ENCODE results near the gene ROBO3. TPM values are rescaled to one million over a fixed set of nuclear protein-coding genes. Genes with fewer than 3 reads are reported as not detected.

Gene ROBO3, protein sequence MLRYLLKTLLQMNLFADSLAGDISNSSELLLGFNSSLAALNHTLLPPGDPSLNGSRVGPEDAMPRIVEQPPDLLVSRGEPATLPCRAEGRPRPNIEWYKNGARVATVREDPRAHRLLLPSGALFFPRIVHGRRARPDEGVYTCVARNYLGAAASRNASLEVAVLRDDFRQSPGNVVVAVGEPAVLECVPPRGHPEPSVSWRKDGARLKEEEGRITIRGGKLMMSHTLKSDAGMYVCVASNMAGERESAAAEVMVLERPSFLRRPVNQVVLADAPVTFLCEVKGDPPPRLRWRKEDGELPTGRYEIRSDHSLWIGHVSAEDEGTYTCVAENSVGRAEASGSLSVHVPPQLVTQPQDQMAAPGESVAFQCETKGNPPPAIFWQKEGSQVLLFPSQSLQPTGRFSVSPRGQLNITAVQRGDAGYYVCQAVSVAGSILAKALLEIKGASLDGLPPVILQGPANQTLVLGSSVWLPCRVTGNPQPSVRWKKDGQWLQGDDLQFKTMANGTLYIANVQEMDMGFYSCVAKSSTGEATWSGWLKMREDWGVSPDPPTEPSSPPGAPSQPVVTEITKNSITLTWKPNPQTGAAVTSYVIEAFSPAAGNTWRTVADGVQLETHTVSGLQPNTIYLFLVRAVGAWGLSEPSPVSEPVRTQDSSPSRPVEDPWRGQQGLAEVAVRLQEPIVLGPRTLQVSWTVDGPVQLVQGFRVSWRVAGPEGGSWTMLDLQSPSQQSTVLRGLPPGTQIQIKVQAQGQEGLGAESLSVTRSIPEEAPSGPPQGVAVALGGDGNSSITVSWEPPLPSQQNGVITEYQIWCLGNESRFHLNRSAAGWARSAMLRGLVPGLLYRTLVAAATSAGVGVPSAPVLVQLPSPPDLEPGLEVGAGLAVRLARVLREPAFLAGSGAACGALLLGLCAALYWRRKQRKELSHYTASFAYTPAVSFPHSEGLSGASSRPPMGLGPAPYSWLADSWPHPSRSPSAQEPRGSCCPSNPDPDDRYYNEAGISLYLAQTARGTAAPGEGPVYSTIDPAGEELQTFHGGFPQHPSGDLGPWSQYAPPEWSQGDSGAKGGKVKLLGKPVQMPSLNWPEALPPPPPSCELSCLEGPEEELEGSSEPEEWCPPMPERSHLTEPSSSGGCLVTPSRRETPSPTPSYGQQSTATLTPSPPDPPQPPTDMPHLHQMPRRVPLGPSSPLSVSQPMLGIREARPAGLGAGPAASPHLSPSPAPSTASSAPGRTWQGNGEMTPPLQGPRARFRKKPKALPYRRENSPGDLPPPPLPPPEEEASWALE (N-terminal part only)
- polyA plus RNA-seq (2013), result 3.2 TPM in 2 replicates

- no peak within 1 kb of the TSS for H2BK12ac ChIP-seq (ENCODE audit: low read length)
- H2BK5ac ChIP-seq (ENCODE audit: low read depth, low read length, poor library complexity), result no peak within 1 kb of the TSS
- H3K79me2 ChIP-seq (ENCODE audit: control insufficient read depth, insufficient read depth, low read length, poor library complexity), result no peaks in the 10 kb centered on the region
- no peak within 1 kb of the TSS for H3K14ac ChIP-seq (ENCODE audit: low read length)
- H2AK5ac ChIP-seq (ENCODE audit: low read length), result no peak within 1 kb of the TSS
- WGBS (ENCODE audit: extremely low coverage, insufficient coverage, insufficient read length), result no CpG with 5 or more reads among the region's 53 CpGs
- H3K79me1 ChIP-seq (ENCODE audit: low read length), result no peaks in the 10 kb centered on the region
- H4K8ac ChIP-seq (ENCODE audit: low read depth, low read length), result no peak within 1 kb of the TSS
- no peak within 1 kb of the TSS for H3K27ac ChIP-seq (ENCODE audit: low read depth, low read length)
- H3K36me3 ChIP-seq (ENCODE audit: control insufficient read depth in 1 of 2, insufficient read depth in 2 of 2, low read length in 2 of 2), result no peaks in the 10 kb centered on the region
- no peak within 1 kb of the TSS for H2AFZ ChIP-seq (ENCODE audit: insufficient read depth, low read length, poor library complexity)
- H4K91ac ChIP-seq (ENCODE audit: low read depth, low read length), result no peak within 1 kb of the TSS
- no peak for DNase-seq
- H3K23ac ChIP-seq (ENCODE audit: low read length), result no peak within 1 kb of the TSS
- H3K9me3 ChIP-seq (ENCODE audit: insufficient read depth, low read depth, low read length), result peaks cover 15% of the 10 kb centered on the region
- H3K18ac ChIP-seq (ENCODE audit: low read length), result no peak within 1 kb of the TSS
- peaks cover 81% of the 10 kb centered on the region for H3K27me3 ChIP-seq (ENCODE audit: insufficient read depth, low read length)
- no peak within 1 kb of the TSS for H3K9ac ChIP-seq (ENCODE audit: low read length)
- H4K12ac ChIP-seq (ENCODE audit: low read depth, low read length), result no peak within 1 kb of the TSS
- H2BK120ac ChIP-seq (ENCODE audit: insufficient read depth, low read length, poor library complexity), result no peak within 1 kb of the TSS
- H3K4me2 ChIP-seq (ENCODE audit: low read length), result peak within 1 kb of the TSS; percentile 37
- peaks cover 0 to 2% of the 10 kb centered on the region in 2 experiments for H3K4me1 ChIP-seq (ENCODE audit: control insufficient read depth in 1 of 2, insufficient read depth in 2 of 2, low read length in 2 of 2)
- no peak within 1 kb of the TSS for H3K4ac ChIP-seq (ENCODE audit: low read depth, low read length)
- H3K4me3 ChIP-seq (ENCODE audit: low read depth, low read length), result no peak within 1 kb of the TSS
These were observed at the start of gene ROBO3 for GRCh38 chr11:124865181-124865901. TSS of gene ROBO3 (plus strand) at chr11:124865432. CDS start at chr11:124865578, 146 bp downstream.

DNA sequence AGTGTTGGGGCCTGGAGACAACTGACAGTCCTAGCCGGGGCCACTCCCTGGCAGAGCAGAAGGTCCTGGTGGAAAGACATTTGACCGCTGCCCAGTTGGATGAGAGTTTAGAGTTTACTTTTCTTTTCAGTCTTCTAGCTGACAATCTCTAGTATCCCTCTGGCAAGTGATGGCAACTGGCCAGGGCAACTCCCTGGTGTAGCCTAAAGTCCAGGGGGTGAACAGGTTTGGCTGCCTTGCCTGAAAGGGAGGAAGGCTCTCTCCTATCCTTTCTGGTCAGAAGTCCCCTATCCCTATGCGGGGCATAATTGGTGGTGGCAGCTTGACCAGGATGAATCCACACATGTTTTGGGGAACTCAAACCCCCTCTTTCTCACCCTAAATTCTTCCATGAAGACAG is 48.2 kb upstream of the ROBO3 start:
- no peak overlapping the region for H3K4ac ChIP-seq (ENCODE audit: low read depth, low read length)
- no peak overlapping the region for H3K23ac ChIP-seq (ENCODE audit: low read length)
- no peak for DNase-seq
- H2AK5ac ChIP-seq (ENCODE audit: low read length), result no peak overlapping the region
- no peak overlapping the region for H3K4me2 ChIP-seq (ENCODE audit: low read length)
- H3K9ac ChIP-seq (ENCODE audit: low read length), result no peak overlapping the region
- H3K36me3 ChIP-seq (ENCODE audit: control insufficient read depth in 1 of 2, insufficient read depth in 2 of 2, low read length in 2 of 2), result no peaks in the 10 kb centered on the region
- H4K91ac ChIP-seq (ENCODE audit: low read depth, low read length), result no peak overlapping the region
- H2BK5ac ChIP-seq (ENCODE audit: low read depth, low read length, poor library complexity), result no peak overlapping the region
- H2AFZ ChIP-seq (ENCODE audit: insufficient read depth, low read length, poor library complexity), result no peak overlapping the region
- H3K18ac ChIP-seq (ENCODE audit: low read length), result no peak overlapping the region
- no peaks in the 10 kb centered on the region for H3K79me2 ChIP-seq (ENCODE audit: control insufficient read depth, insufficient read depth, low read length, poor library complexity)
- no peak overlapping the region for H4K12ac ChIP-seq (ENCODE audit: low read depth, low read length)
- no peak overlapping the region for H4K8ac ChIP-seq (ENCODE audit: low read depth, low read length)
- H3K14ac ChIP-seq (ENCODE audit: low read length), result no peak overlapping the region
- H3K4me1 ChIP-seq (ENCODE audit: control insufficient read depth in 1 of 2, insufficient read depth in 2 of 2, low read length in 2 of 2), result no peaks in the 10 kb centered on the region
- H2BK12ac ChIP-seq (ENCODE audit: low read length), result no peak overlapping the region
- no CpG with 5 or more reads among the region's 3 CpGs for WGBS (ENCODE audit: extremely low coverage, insufficient coverage, insufficient read length)
- H3K27ac ChIP-seq (ENCODE audit: low read depth, low read length), result no peak overlapping the region
- no peaks in the 10 kb centered on the region for H3K79me1 ChIP-seq (ENCODE audit: low read length)
- no peaks in the 10 kb centered on the region for H3K9me3 ChIP-seq (ENCODE audit: insufficient read depth, low read depth, low read length)
- no peak overlapping the region for H3K4me3 ChIP-seq (ENCODE audit: low read depth, low read length)
- H3K27me3 ChIP-seq (ENCODE audit: insufficient read depth, low read length), result no peaks in the 10 kb centered on the region
- no peak overlapping the region for H2BK120ac ChIP-seq (ENCODE audit: insufficient read depth, low read length, poor library complexity)

DNA sequence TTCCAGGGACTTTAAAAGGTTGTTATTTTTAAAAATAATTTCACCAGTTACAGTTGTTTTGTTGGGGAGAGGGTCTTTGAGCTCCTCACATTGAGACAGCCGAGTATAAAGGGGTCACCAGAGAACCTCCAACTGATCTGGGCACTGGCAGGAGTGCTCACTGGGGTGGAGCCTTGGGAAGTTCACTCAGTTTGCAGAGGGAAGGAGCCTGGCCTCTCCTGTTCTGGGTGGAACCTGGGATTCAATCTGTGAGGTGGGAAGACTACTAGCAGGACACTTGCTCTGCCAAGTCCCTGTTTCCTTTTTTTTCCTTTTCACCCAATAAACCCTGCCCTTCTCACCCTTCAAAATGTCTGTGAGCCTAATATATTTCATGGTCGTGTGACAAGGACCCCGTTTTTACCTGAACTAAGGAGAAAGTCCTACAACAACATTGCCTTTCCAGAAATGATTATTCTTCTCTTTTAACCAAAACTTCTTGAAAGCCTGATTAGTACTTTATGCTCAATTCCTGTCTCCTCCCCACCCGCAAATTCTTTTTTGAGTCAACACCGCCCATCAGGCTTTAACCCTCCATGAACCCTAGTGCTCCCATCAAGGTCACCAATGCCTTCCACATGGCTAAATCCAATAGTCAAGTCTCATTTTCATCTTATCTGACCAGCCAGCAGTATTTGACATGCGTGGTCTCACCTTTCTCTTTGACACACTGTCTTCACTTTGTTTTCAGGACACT is 43.1 kb upstream of the ROBO3 start:
- no peak overlapping the region for H2AK5ac ChIP-seq (ENCODE audit: low read length)
- H3K79me2 ChIP-seq (ENCODE audit: control insufficient read depth, insufficient read depth, low read length, poor library complexity), result no peaks in the 10 kb centered on the region
- H4K12ac ChIP-seq (ENCODE audit: low read depth, low read length), result no peak overlapping the region
- H3K9me3 ChIP-seq (ENCODE audit: insufficient read depth, low read depth, low read length), result peaks cover 2% of the 10 kb centered on the region
- no peak overlapping the region for H4K91ac ChIP-seq (ENCODE audit: low read depth, low read length)
- no peak overlapping the region for H3K9ac ChIP-seq (ENCODE audit: low read length)
- H3K18ac ChIP-seq (ENCODE audit: low read length), result no peak overlapping the region
- H2BK12ac ChIP-seq (ENCODE audit: low read length), result no peak overlapping the region
- no peaks in the 10 kb centered on the region for H3K79me1 ChIP-seq (ENCODE audit: low read length)
- no peak overlapping the region for H2BK120ac ChIP-seq (ENCODE audit: insufficient read depth, low read length, poor library complexity)
- H3K36me3 ChIP-seq (ENCODE audit: control insufficient read depth in 1 of 2, insufficient read depth in 2 of 2, low read length in 2 of 2), result no peaks in the 10 kb centered on the region
- H3K14ac ChIP-seq (ENCODE audit: low read length), result no peak overlapping the region
- no peak overlapping the region for H3K4me2 ChIP-seq (ENCODE audit: low read length)
- H3K27me3 ChIP-seq (ENCODE audit: insufficient read depth, low read length), result no peaks in the 10 kb centered on the region
- H3K4me3 ChIP-seq (ENCODE audit: low read depth, low read length), result no peak overlapping the region
- no peak overlapping the region for H2BK5ac ChIP-seq (ENCODE audit: low read depth, low read length, poor library complexity)
- H3K23ac ChIP-seq (ENCODE audit: low read length), result no peak overlapping the region
- no peak overlapping the region for H4K8ac ChIP-seq (ENCODE audit: low read depth, low read length)
- H3K4ac ChIP-seq (ENCODE audit: low read depth, low read length), result no peak overlapping the region
- no peaks in the 10 kb centered on the region for H3K4me1 ChIP-seq (ENCODE audit: control insufficient read depth in 1 of 2, insufficient read depth in 2 of 2, low read length in 2 of 2)
- no peak overlapping the region for H2AFZ ChIP-seq (ENCODE audit: insufficient read depth, low read length, poor library complexity)
- no peak overlapping the region for H3K27ac ChIP-seq (ENCODE audit: low read depth, low read length)
- no CpG with 5 or more reads among the region's 6 CpGs for WGBS (ENCODE audit: extremely low coverage, insufficient coverage, insufficient read length)
- no peak for DNase-seq
